ENCODE measurements around the gene ADGRL3. TPM values are rescaled to one million over a fixed set of nuclear protein-coding genes. Genes with fewer than 3 reads are reported as not detected.
A peak's percentile ranks its signal among the peaks of the same experiment; 100 is the strongest.

The ADGRL3 gene
- total RNA-seq, 1 donor from 2014 or later: 93.6 TPM

DNA sequence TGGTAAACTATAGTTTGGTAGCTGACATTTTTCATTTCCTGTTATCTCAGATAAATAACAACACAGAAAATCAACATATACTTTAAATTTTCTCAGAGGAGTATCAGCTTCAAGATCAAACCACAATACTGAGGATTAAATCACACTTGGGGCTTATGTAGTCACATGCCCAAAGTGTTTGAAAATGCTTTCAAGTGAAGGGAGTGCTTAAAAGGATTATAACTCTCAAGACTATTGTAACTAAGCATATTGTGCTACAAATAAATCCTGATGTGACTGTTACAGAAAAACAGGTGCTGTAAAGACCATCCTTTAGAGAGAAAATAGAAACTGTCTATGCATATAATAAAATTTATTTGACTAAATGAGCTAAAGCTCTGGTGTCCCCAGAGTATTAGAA is 887.6 kb downstream of the ADGRL3 start:
- Histone ChIP-seq H3K27ac (no peak overlapping the region), H2AFZ (replicated peaks) (no peak overlapping the region), H3K9ac (no peak overlapping the region), H3K4me3 (no peak overlapping the region), H4K20me1 (ENCODE audit: low read depth) (no peaks in the 10 kb centered on the region), H3K79me2 (ENCODE audit: low read depth) (no peaks in the 10 kb centered on the region), H3K9me3 (ENCODE audit: low read depth) (no peaks in the 10 kb centered on the region), H3K4me1 (no peaks in the 10 kb centered on the region), H3K36me3 (no peaks in the 10 kb centered on the region), H3K4me2 (no peak overlapping the region), H3F3A (ENCODE audit: low read depth) (no peaks in the 10 kb centered on the region), H3K27me3 (no peaks in the 10 kb centered on the region)
- peaks cover 4% of the 10 kb centered on the region for H3K36me3 Mint-ChIP-seq
- no peak overlapping the region for H3K4me3 Mint-ChIP-seq
- TF ChIP-seq, protein P1, sequence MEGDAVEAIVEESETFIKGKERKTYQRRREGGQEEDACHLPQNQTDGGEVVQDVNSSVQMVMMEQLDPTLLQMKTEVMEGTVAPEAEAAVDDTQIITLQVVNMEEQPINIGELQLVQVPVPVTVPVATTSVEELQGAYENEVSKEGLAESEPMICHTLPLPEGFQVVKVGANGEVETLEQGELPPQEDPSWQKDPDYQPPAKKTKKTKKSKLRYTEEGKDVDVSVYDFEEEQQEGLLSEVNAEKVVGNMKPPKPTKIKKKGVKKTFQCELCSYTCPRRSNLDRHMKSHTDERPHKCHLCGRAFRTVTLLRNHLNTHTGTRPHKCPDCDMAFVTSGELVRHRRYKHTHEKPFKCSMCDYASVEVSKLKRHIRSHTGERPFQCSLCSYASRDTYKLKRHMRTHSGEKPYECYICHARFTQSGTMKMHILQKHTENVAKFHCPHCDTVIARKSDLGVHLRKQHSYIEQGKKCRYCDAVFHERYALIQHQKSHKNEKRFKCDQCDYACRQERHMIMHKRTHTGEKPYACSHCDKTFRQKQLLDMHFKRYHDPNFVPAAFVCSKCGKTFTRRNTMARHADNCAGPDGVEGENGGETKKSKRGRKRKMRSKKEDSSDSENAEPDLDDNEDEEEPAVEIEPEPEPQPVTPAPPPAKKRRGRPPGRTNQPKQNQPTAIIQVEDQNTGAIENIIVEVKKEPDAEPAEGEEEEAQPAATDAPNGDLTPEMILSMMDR (IDR thresholded peaks at IDR 0.05): no peak
- TF ChIP-seq EZH2 (IDR thresholded peaks at IDR 0.05) (no peak), EZH2phosphoT487 (IDR thresholded peaks at IDR 0.05) (no peak)
- DNase-seq (ENCODE audit: low spot score): no peak
- no peak overlapping the region for H3K27ac Mint-ChIP-seq
- no peaks in the 10 kb centered on the region for H3K27me3 Mint-ChIP-seq (ENCODE audit: insufficient read depth, low read depth)
- no peaks in the 10 kb centered on the region for H3K4me1 Mint-ChIP-seq
- peaks cover 26% of the 10 kb centered on the region for H3K9me3 Mint-ChIP-seq

DNA sequence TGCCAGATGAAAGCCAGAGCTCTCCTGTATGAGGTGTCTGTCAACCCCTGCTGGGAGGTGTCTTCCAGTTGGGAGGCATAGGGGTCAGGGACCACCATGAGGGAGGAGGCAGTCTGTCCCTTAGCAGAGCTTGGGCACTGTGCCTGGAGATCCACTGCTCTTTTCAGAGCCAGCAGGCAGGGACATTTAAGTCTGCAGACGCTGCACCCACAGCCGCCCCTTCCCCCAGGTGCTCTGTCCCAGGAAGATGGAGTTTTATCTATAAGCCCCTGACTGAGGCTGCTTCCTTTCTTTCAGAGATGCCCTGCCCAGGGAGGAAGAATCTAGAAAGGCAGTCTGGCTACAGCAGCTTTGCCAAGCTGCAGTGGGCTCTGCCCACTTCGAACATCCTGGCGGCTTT is 893.6 kb downstream of the ADGRL3 start:
- H3K4me1 Mint-ChIP-seq: peaks cover 14% of the 10 kb centered on the region
- no peak for DNase-seq (ENCODE audit: low spot score)

DNA sequence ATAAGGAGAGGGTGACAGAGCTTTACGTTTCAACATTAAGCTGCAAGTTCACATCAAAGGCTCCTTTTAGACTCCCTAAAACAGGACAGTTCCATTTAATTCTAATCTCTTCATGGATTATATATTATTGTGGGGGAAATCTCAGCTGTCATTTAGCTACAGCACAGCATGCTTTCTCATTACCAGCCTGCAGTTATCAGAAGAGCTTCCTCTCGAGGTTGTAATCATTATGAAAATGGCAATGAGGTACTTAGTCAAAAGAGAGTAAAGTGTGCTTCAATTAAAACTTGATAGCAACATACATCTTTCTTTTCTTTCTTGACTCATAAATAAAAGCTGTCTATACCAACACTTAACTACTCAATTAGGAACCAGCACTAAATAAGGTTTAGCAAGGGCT is 896.8 kb downstream of the ADGRL3 start:
- Histone ChIP-seq H4K20me1 (ENCODE audit: low read depth) (no peaks in the 10 kb centered on the region), H3K4me2 (no peak overlapping the region), H3K9me3 (ENCODE audit: low read depth) (no peaks in the 10 kb centered on the region), H3K27ac (no peak overlapping the region), H3F3A (ENCODE audit: low read depth) (no peaks in the 10 kb centered on the region), H3K9ac (no peak overlapping the region), H3K79me2 (ENCODE audit: low read depth) (no peaks in the 10 kb centered on the region), H3K36me3 (no peaks in the 10 kb centered on the region), H3K4me1 (no peaks in the 10 kb centered on the region), H3K4me3 (no peak overlapping the region), H2AFZ (replicated peaks) (no peak overlapping the region), H3K27me3 (no peaks in the 10 kb centered on the region)
- no peak overlapping the region for H3K4me3 Mint-ChIP-seq
- H3K9me3 Mint-ChIP-seq: peaks cover 12% of the 10 kb centered on the region
- peaks cover 9% of the 10 kb centered on the region for H3K27me3 Mint-ChIP-seq (ENCODE audit: insufficient read depth, low read depth)
- H3K36me3 Mint-ChIP-seq: no peaks in the 10 kb centered on the region
- TF ChIP-seq EZH2 (IDR thresholded peaks at IDR 0.05) (no peak), EZH2phosphoT487 (IDR thresholded peaks at IDR 0.05) (no peak)
- TF ChIP-seq, protein P1 (IDR thresholded peaks at IDR 0.05): no peak
- peak overlapping the region; percentile 86 for H3K27ac Mint-ChIP-seq
- peaks cover 14% of the 10 kb centered on the region for H3K4me1 Mint-ChIP-seq
- no peak for DNase-seq (ENCODE audit: low spot score)

More for the DNA sequence above, 893.6 kb downstream of the ADGRL3 start:
- H3K4me3 ChIP-seq: no peak overlapping the region
- TF ChIP-seq, protein P1 (IDR thresholded peaks at IDR 0.05): no peak
- TF ChIP-seq EZH2phosphoT487 (IDR thresholded peaks at IDR 0.05): no peak
- no peak for TF ChIP-seq EZH2 (IDR thresholded peaks at IDR 0.05)
- no peaks in the 10 kb centered on the region for H4K20me1 ChIP-seq (ENCODE audit: low read depth)
- H3K27me3 ChIP-seq: no peaks in the 10 kb centered on the region
- peaks cover 4% of the 10 kb centered on the region for H3K36me3 Mint-ChIP-seq
- H3K27me3 Mint-ChIP-seq (ENCODE audit: insufficient read depth, low read depth): peaks cover 9% of the 10 kb centered on the region
- H2AFZ ChIP-seq (replicated peaks): no peak overlapping the region
- H3K9me3 Mint-ChIP-seq: peaks cover 31% of the 10 kb centered on the region
- no peak overlapping the region for H3K4me2 ChIP-seq
- no peaks in the 10 kb centered on the region for H3K36me3 ChIP-seq
- H3K9ac ChIP-seq: no peak overlapping the region
- no peaks in the 10 kb centered on the region for H3K4me1 ChIP-seq
- H3K27ac Mint-ChIP-seq: no peak overlapping the region
- H3F3A ChIP-seq (ENCODE audit: low read depth): no peaks in the 10 kb centered on the region
- H3K79me2 ChIP-seq (ENCODE audit: low read depth): no peaks in the 10 kb centered on the region
- H3K4me3 Mint-ChIP-seq: no peak overlapping the region
- H3K9me3 ChIP-seq (ENCODE audit: low read depth): no peaks in the 10 kb centered on the region
- no peak overlapping the region for H3K27ac ChIP-seq

Data from neural progenitor cell (in vitro differentiated cells).